A673 (cell line): ENCODE data around the gene RASL10A.

Experiments used
- CTCF ChIP-seq: fragments of 300-800, 200-600 bp; sonication (generic); conservative IDR thresholded peaks from 2 replicates; pipeline ENCODE4 v1.5.1; 2017; ENCODE audit warnings: low read depth, mild to moderate bottlenecking, antibody characterized with exemption, low read length, moderate library complexity, mixed read lengths
- EZH2 ChIP-seq: fragments of 200-600 bp; sonication (generic); IDR thresholded peaks from 2 replicates; pipeline ENCODE4 v1.6.1; 2017; ENCODE audit warnings: borderline replicate concordance, low read depth, mild to moderate bottlenecking, mixed read lengths, antibody characterized with exemption, low read length; ENCODE audit not compliant: poor library complexity, severe bottlenecking

GRCh38 chr22:29305836-29306174 lies 9.7 kb downstream of the RASL10A start:
- TF ChIP-seq CTCF, result no peak
- no peak for TF ChIP-seq EZH2
